Activated CD4-positive, alpha-beta memory T cell treated with anti-CD3 and anti-CD28 coated beads, Interleukin-2, amount 10 ng/mL, durations not matched to agents 7 days and 5 days (primary cell): ENCODE data around the gene RBM26. TPM values are rescaled to one million over a fixed set of nuclear protein-coding genes. Genes with fewer than 3 reads are reported as not detected.

ENCODE experiments used
- CTCF ChIA-PET: fragments of 350-600 bp; sonication (Branson Sonifier 250); formaldehyde crosslinking; loops from one replicate; lab custom pipeline; 2021; ENCODE audit warnings: antibody characterized with exemption, inconsistent platforms; lab: Charles Lee
- POLR2A ChIA-PET: fragments of 350-600 bp; sonication (Branson Sonifier 250); formaldehyde crosslinking; loops from one replicate; lab custom pipeline; 2021; ENCODE audit warnings: antibody characterized with exemption; lab: Charles Lee
- DNase-seq: peaks from one replicate; pipeline ENCODE4 v3.0.0-alpha.2; 2020
- H3K27ac Mint-ChIP-seq: one replicate; pipeline ENCODE4 v1.8.0; 2021; ENCODE audit warnings: mild to moderate bottlenecking, mixed read lengths
- H3K27me3 Mint-ChIP-seq: one replicate; pipeline ENCODE4 v1.8.0; 2021; ENCODE audit warnings: mixed read lengths
- H3K36me3 Mint-ChIP-seq: one replicate; pipeline ENCODE4 v1.8.0; 2021; ENCODE audit warnings: low read depth, mixed read lengths
- H3K4me1 Mint-ChIP-seq: one replicate; pipeline ENCODE4 v1.8.0; 2021; ENCODE audit warnings: mixed read lengths
- H3K4me3 Mint-ChIP-seq: one replicate; pipeline ENCODE4 v1.8.0; 2021; ENCODE audit warnings: mild to moderate bottlenecking, mixed read lengths
- H3K9me3 Mint-ChIP-seq: one replicate; pipeline ENCODE4 v1.8.0; 2021; ENCODE audit warnings: mixed read lengths
- total RNA-seq, 2 experiments: library from RNA; stranded (reverse); gene quantifications; one replicate each; pipeline ENCODE4 v1.2.3, GENCODE V29; 2021

The RBM26 gene
- total RNA-seq, 2 experiments from 2014 or later = 51.1 to 52.0 TPM

- Mint-ChIP-seq H3K27ac (no peak overlapping the region), H3K36me3 (no peaks in the 10 kb centered on the region), H3K9me3 (no peaks in the 10 kb centered on the region), H3K27me3 (peaks cover 33% of the 10 kb centered on the region), H3K4me1 (no peaks in the 10 kb centered on the region), H3K4me3 (no peak overlapping the region)
- CTCF ChIA-PET = no interaction called here
- no peak for DNase-seq
- POLR2A ChIA-PET = no interaction called here
These were observed 98.2 kb downstream of the RBM26 start for GRCh38 chr13:79307866-79308298.

DNA sequence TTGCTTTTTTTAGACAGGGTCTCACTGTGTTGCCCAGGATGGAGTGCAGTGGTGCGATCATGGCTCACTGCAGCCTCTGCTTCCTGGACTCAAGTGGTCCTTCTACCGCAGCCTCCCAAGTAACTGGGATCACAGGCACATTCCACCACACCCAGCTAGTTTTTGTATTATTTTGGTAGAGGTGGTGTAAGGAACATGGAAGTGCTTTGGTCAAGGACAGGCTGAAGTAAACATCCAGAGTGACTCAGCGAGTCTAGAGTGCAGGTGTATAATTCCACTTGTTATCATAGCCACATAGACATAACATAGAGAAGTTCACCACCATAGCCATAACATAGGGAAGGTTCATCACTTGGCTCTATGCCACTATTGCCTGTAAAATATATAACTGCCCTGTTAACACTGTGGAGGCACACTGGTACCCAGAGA is 98.6 kb downstream of the RBM26 start:
- H3K4me1 Mint-ChIP-seq = no peaks in the 10 kb centered on the region
- H3K27ac Mint-ChIP-seq = no peak overlapping the region
- DNase-seq = no peak
- no peaks in the 10 kb centered on the region for H3K36me3 Mint-ChIP-seq
- ChIA-PET POLR2A (no interaction called here), CTCF (no interaction called here)
- no peaks in the 10 kb centered on the region for H3K9me3 Mint-ChIP-seq
- H3K4me3 Mint-ChIP-seq = no peak overlapping the region
- peaks cover 37% of the 10 kb centered on the region for H3K27me3 Mint-ChIP-seq

DNA sequence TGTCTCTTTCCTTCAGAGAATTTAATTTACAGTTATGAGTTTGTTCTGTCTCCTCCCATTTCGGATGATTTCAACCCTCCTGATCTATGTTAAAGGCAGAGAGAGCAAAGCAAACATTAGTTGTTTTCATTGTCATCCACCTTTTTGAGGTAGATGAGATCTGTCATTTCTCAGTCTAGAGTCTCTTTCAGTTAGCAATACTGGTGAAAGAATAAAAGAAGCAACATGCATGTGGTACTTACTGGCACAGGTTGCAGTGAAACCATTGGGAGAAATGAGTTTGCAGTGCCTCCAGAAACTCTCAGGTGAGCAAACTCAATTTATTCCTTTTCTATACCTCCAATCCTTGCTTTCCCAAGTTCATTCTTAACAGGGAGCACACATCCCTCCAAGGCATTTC is 99.4 kb downstream of the RBM26 start:
- Mint-ChIP-seq H3K27ac (no peak overlapping the region), H3K27me3 (peaks cover 45% of the 10 kb centered on the region), H3K4me1 (no peaks in the 10 kb centered on the region), H3K9me3 (no peaks in the 10 kb centered on the region), H3K36me3 (no peaks in the 10 kb centered on the region), H3K4me3 (no peak overlapping the region)
- ChIA-PET POLR2A (no interaction called here), CTCF (no interaction called here)
- no peak for DNase-seq

DNA sequence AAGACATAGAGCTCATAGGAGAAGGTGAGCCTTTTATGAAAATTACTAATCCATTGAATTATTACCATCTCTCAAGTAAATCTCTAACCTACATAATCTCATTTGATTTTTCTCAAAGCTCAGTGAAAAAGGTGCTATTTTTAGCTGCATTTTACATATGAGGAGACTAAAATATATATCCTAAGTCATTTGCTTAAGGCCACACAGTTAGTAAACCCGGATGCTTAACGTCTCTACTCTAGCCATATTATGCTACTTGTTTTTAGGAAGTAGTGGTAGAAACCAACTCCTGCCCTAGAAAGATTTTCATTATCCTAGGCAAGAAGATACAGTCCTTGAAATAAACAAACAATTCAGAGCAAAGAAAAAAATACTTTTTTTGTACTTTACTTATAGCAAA is 108.9 kb downstream of the RBM26 start:
- no peak for DNase-seq
- Mint-ChIP-seq H3K27me3 (peaks cover 27% of the 10 kb centered on the region), H3K27ac (no peak overlapping the region), H3K36me3 (no peaks in the 10 kb centered on the region), H3K4me1 (no peaks in the 10 kb centered on the region), H3K9me3 (peaks cover 3% of the 10 kb centered on the region), H3K4me3 (no peak overlapping the region)
- ChIA-PET CTCF (interaction anchor here (1.2 kb wide), 1 partner anchor 94 kb away, joined by 3 read pairs; no protein-coding TSS in a partner anchor), POLR2A (no interaction called here)

DNA sequence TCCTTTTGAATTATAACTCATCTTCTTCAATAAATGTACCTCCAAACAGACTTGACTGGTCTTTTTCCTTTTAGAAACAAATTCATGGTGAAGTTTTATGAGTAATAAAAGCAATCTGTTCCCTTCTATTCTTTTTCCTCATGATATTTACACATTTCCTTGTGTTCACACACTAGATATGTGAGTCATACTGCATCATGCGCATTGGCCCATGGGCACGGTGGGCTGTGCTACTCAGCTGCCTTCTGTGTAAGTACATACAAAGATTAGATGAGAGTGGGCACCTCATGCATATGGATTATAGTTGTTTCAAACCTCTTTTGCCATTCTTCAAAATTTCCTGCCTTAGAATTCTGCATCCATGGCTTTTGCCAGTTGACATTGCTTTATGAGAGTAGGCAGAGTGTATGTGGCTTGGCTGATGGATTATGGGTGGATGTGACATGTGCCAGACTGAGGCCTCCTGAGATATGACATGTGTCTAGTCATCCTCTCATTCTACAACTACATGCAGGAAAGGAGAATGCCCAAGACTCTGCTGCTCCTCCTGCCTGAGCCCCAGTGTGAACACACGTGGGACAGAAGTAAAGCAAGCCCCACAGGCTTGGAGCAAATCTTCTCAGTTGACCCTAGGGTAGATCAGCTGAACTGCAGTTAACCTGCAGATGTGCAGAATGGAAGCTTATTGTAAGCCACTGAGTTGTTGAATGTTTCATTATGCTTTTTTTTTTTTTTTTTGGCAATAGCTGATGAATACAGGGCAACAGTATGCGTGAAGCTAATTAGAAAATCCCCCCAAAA is 109.9 kb downstream of the RBM26 start:
- peaks cover 3% of the 10 kb centered on the region for H3K9me3 Mint-ChIP-seq
- no peaks in the 10 kb centered on the region for H3K36me3 Mint-ChIP-seq
- H3K4me3 Mint-ChIP-seq = no peak overlapping the region
- H3K27ac Mint-ChIP-seq = no peak overlapping the region
- CTCF ChIA-PET = interaction anchor here (1.2 kb wide), 1 partner anchor 95 kb away, joined by 3 read pairs; no protein-coding TSS in a partner anchor
- POLR2A ChIA-PET = no interaction called here
- no peak for DNase-seq
- H3K4me1 Mint-ChIP-seq = no peaks in the 10 kb centered on the region
- H3K27me3 Mint-ChIP-seq = peaks cover 19% of the 10 kb centered on the region

DNA sequence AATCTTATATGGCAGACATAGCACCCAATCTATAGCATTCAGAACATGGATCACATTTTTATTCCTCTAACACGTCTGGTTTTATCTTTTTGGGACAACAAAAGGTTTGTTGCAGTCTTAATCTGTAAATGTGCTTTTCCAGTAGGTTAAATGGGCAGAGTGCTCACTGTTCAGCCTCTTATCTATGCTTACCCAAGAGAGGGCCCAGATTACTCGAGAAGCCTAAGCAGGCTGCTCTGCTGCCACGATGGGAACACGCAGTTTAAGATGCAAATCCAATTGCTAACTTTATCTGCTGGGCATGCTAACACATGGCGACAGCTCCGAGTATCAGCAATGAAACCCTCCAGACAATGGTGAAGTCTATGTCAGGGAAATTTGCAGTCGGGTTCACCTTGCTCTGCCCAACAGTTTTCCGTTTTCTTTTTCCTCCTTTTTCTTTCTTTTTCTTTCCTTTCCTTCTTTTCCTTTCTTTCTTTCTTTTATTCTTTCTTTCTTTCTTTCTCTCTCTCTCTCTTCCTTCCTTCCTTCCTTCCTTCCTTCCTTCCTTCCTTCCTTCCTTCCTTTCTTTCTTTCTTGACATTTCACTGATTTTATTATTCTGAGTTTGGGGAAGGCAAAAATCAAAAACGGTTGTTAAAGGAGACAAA is 115.3 kb downstream of the RBM26 start:
- Mint-ChIP-seq H3K36me3 (no peaks in the 10 kb centered on the region), H3K4me3 (no peak overlapping the region), H3K27me3 (peaks cover 13% of the 10 kb centered on the region), H3K4me1 (no peaks in the 10 kb centered on the region), H3K9me3 (no peaks in the 10 kb centered on the region), H3K27ac (no peak overlapping the region)
- ChIA-PET POLR2A (no interaction called here), CTCF (no interaction called here)
- no peak for DNase-seq

DNA sequence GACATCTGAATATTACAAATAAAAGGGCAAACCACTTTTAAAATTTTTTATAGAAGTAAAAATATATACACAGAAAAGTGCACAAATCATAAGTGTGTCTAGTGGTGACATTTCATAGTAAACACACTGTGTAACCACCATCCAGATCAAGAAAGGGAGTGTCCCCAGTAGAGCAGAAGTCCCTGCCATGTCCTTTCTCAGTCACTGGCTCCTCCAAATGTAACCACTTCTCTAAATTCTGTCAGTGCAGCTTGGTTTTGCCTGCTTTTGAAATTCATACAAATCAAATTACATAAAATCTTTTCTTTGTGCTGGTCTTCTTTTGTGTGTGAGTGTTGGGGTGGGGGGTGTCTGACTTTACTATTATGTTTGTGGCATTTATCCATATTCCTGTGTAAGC is 116.5 kb downstream of the RBM26 start:
- no peak for DNase-seq
- H3K4me3 Mint-ChIP-seq = no peak overlapping the region
- H3K36me3 Mint-ChIP-seq = no peaks in the 10 kb centered on the region
- H3K27ac Mint-ChIP-seq = no peak overlapping the region
- H3K4me1 Mint-ChIP-seq = no peaks in the 10 kb centered on the region
- H3K9me3 Mint-ChIP-seq = no peaks in the 10 kb centered on the region
- POLR2A ChIA-PET = no interaction called here
- CTCF ChIA-PET = no interaction called here
- H3K27me3 Mint-ChIP-seq = peaks cover 10% of the 10 kb centered on the region

- no peak for DNase-seq
- no peaks in the 10 kb centered on the region for H3K4me1 Mint-ChIP-seq
- ChIA-PET POLR2A (no interaction called here), CTCF (interaction anchor here (0.6 kb wide), 1 partner anchor 281 kb away, joined by 3 read pairs; no protein-coding TSS in a partner anchor)
- no peaks in the 10 kb centered on the region for H3K36me3 Mint-ChIP-seq
- H3K9me3 Mint-ChIP-seq = no peaks in the 10 kb centered on the region
- no peak overlapping the region for H3K4me3 Mint-ChIP-seq
- H3K27ac Mint-ChIP-seq = no peak overlapping the region
- H3K27me3 Mint-ChIP-seq = peaks cover 10% of the 10 kb centered on the region
These were observed 117.9 kb downstream of the RBM26 start for GRCh38 chr13:79287939-79288795.

DNA sequence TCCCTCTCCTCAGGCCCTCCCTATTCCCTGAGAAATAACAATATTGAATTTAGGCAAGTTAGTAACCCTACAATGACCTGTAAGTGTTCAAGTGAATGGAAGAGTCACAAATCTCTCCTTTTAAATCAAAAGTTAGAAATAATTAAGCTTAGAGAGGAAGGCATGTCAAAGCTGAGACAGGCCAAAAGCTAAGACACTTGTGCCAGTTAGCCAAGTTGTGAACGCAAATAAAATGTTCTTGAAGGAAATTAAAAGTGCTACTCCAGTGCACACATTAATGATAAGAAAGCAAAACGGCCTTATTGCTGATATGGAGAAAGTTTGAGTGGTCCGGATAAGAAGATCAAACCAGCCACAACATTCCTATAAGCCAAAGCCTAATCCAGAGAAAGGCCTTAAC is 120.9 kb downstream of the RBM26 start:
- DNase-seq = no peak
- no peak overlapping the region for H3K4me3 Mint-ChIP-seq
- no peaks in the 10 kb centered on the region for H3K9me3 Mint-ChIP-seq
- H3K4me1 Mint-ChIP-seq = no peaks in the 10 kb centered on the region
- CTCF ChIA-PET = no interaction called here
- POLR2A ChIA-PET = no interaction called here
- no peak overlapping the region for H3K27ac Mint-ChIP-seq
- H3K36me3 Mint-ChIP-seq = no peaks in the 10 kb centered on the region
- no peaks in the 10 kb centered on the region for H3K27me3 Mint-ChIP-seq

- Mint-ChIP-seq H3K9me3 (no peaks in the 10 kb centered on the region), H3K36me3 (no peaks in the 10 kb centered on the region), H3K27me3 (no peaks in the 10 kb centered on the region), H3K27ac (no peak overlapping the region), H3K4me1 (no peaks in the 10 kb centered on the region), H3K4me3 (no peak overlapping the region)
- ChIA-PET POLR2A (no interaction called here), CTCF (interaction anchor here (1.2 kb wide), 1 partner anchor 27 kb away, joined by 3 read pairs; no protein-coding TSS in a partner anchor)
- DNase-seq = no peak
These were observed 122.3 kb downstream of the RBM26 start for GRCh38 chr13:79283742-79284141.

DNA sequence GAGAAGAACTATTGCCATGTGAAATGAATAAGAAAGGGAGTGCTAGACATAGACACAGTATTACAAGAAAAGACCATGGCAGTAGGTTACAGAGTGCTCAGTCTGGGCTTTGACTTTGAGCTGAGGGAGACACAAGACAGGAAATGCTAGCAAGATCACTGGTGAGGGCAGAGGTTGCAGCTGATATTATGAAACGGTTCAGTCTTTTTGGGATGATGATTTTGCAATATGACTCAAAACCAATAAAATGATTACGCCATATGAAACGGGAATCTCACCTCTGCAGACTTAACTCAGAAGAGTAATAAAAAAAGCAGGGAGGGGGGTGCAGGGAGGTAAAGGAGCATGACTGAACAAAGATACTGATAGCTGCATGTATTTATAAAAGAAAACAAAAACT is 123.1 kb downstream of the RBM26 start:
- DNase-seq = no peak
- ChIA-PET CTCF (interaction anchor here (1.2 kb wide), 1 partner anchor 27 kb away, joined by 3 read pairs; no protein-coding TSS in a partner anchor), POLR2A (no interaction called here)
- no peak overlapping the region for H3K4me3 Mint-ChIP-seq
- H3K4me1 Mint-ChIP-seq = no peaks in the 10 kb centered on the region
- no peaks in the 10 kb centered on the region for H3K9me3 Mint-ChIP-seq
- H3K36me3 Mint-ChIP-seq = no peaks in the 10 kb centered on the region
- no peak overlapping the region for H3K27ac Mint-ChIP-seq
- H3K27me3 Mint-ChIP-seq = no peaks in the 10 kb centered on the region

GRCh38 chr13:79282508-79282907 is 123.5 kb downstream of the RBM26 start:
- H3K4me1 Mint-ChIP-seq = no peaks in the 10 kb centered on the region
- no peaks in the 10 kb centered on the region for H3K36me3 Mint-ChIP-seq
- no peak for DNase-seq
- no peak overlapping the region for H3K27ac Mint-ChIP-seq
- CTCF ChIA-PET = interaction anchor here (1.2 kb wide), 1 partner anchor 26 kb away, joined by 3 read pairs; no protein-coding TSS in a partner anchor
- no peaks in the 10 kb centered on the region for H3K9me3 Mint-ChIP-seq
- H3K4me3 Mint-ChIP-seq = no peak overlapping the region
- POLR2A ChIA-PET = no interaction called here
- no peaks in the 10 kb centered on the region for H3K27me3 Mint-ChIP-seq

- POLR2A ChIA-PET = no interaction called here
- H3K27me3 Mint-ChIP-seq = no peaks in the 10 kb centered on the region
- H3K27ac Mint-ChIP-seq = no peak overlapping the region
- no peak for DNase-seq
- H3K4me1 Mint-ChIP-seq = no peaks in the 10 kb centered on the region
- H3K4me3 Mint-ChIP-seq = no peak overlapping the region
- CTCF ChIA-PET = no interaction called here
- H3K9me3 Mint-ChIP-seq = no peaks in the 10 kb centered on the region
- H3K36me3 Mint-ChIP-seq = no peaks in the 10 kb centered on the region
These were observed 124.7 kb downstream of the RBM26 start for GRCh38 chr13:79281339-79281747.
